ENCODE measurements around the gene DPYD.

The DPYD gene

DNA sequence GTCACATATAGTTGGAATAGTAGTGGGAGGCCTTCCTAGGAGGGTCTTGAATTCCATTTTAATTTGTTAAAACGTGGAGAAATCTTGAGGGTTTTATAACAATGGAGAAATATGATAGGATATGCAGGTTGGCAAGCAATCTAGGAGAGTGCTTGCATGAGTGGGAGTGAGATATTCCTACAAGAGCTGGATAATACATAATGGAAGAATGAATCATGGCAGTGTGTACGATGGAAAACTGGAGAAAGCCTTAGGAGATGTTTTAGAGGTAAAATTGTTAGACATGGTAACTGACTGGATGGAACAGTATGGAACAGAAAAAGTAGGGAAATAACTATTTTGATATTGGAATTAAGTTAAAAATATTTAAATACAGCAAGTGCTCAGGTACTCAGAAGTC is 846.9 kb downstream of the DPYD start:
- no peaks in the 10 kb centered on the region for H3K9me3 ChIP-seq (replicated peaks; ENCODE audit: insufficient read depth, low read length)
- H3F3A ChIP-seq (ENCODE audit: insufficient read depth, low read length) = no peaks in the 10 kb centered on the region
- no peaks in the 10 kb centered on the region for H3K79me2 ChIP-seq (ENCODE audit: low read length)
- no peak overlapping the region for H3K4me3 ChIP-seq (ENCODE audit: low read length)
- H3K9ac ChIP-seq (ENCODE audit: low read length) = no peak overlapping the region
- no peaks in the 10 kb centered on the region for H3K36me3 ChIP-seq (replicated peaks; ENCODE audit: insufficient read depth, low read length)
- no peak overlapping the region for H3K4me2 ChIP-seq (ENCODE audit: low read depth, low read length)
- no peaks in the 10 kb centered on the region for H3K4me1 ChIP-seq (ENCODE audit: low read length)
- no peak for DNase-seq
- no peak overlapping the region for H2AFZ ChIP-seq (ENCODE audit: low read length)
- no peak overlapping the region for H3K27ac ChIP-seq (ENCODE audit: low read length)
- H3K9me2 ChIP-seq (replicated peaks; ENCODE audit: insufficient read depth, low read length) = no peaks in the 10 kb centered on the region
- TF ChIP-seq, protein P1, sequence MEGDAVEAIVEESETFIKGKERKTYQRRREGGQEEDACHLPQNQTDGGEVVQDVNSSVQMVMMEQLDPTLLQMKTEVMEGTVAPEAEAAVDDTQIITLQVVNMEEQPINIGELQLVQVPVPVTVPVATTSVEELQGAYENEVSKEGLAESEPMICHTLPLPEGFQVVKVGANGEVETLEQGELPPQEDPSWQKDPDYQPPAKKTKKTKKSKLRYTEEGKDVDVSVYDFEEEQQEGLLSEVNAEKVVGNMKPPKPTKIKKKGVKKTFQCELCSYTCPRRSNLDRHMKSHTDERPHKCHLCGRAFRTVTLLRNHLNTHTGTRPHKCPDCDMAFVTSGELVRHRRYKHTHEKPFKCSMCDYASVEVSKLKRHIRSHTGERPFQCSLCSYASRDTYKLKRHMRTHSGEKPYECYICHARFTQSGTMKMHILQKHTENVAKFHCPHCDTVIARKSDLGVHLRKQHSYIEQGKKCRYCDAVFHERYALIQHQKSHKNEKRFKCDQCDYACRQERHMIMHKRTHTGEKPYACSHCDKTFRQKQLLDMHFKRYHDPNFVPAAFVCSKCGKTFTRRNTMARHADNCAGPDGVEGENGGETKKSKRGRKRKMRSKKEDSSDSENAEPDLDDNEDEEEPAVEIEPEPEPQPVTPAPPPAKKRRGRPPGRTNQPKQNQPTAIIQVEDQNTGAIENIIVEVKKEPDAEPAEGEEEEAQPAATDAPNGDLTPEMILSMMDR (IDR thresholded peaks at IDR 0.05; ENCODE audit: low read length) = no peak
- TF ChIP-seq EZH2phosphoT487 (IDR thresholded peaks at IDR 0.05; ENCODE audit: low read length) = no peak
- TF ChIP-seq EZH2 (optimal IDR thresholded peaks at IDR 0.05; ENCODE audit: low read depth, low read length) = no peak
- no peaks in the 10 kb centered on the region for H3K27me3 ChIP-seq (replicated peaks; ENCODE audit: insufficient read depth, low read length)
- no peaks in the 10 kb centered on the region for H4K20me1 ChIP-seq (ENCODE audit: insufficient read depth, low read length)

DNA sequence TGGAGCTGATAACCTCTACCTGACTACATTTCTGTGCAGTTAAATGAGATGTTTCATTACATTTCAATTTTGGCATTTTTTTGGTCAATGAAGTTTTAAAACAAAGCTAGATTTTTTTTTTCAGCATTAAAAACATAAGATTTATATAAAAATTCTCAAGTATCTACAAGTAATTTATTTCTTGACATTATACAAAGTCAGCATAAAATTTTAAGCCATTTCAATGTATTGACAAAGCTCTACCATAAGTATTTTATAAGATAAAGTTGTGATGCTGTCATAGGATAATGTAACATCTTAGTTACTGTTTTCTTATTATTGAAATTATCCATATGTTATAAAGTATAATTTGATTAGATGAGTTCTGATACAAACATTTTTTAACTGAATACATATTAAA is 847.7 kb downstream of the DPYD start:
- H3K4me1 ChIP-seq (ENCODE audit: low read length) = no peaks in the 10 kb centered on the region
- H4K20me1 ChIP-seq (ENCODE audit: insufficient read depth, low read length) = no peaks in the 10 kb centered on the region
- H3K4me3 ChIP-seq (ENCODE audit: low read length) = no peak overlapping the region
- no peaks in the 10 kb centered on the region for H3K79me2 ChIP-seq (ENCODE audit: low read length)
- H3K27me3 ChIP-seq (replicated peaks; ENCODE audit: insufficient read depth, low read length) = no peaks in the 10 kb centered on the region
- no peak for DNase-seq
- H3K9me2 ChIP-seq (replicated peaks; ENCODE audit: insufficient read depth, low read length) = no peaks in the 10 kb centered on the region
- no peak for TF ChIP-seq EZH2phosphoT487 (IDR thresholded peaks at IDR 0.05; ENCODE audit: low read length)
- TF ChIP-seq EZH2 (optimal IDR thresholded peaks at IDR 0.05; ENCODE audit: low read depth, low read length) = no peak
- TF ChIP-seq, protein P1 (IDR thresholded peaks at IDR 0.05; ENCODE audit: low read length) = no peak
- H3K36me3 ChIP-seq (replicated peaks; ENCODE audit: insufficient read depth, low read length) = no peaks in the 10 kb centered on the region
- H3F3A ChIP-seq (ENCODE audit: insufficient read depth, low read length) = no peaks in the 10 kb centered on the region
- H3K9me3 ChIP-seq (replicated peaks; ENCODE audit: insufficient read depth, low read length) = no peaks in the 10 kb centered on the region
- no peak overlapping the region for H3K4me2 ChIP-seq (ENCODE audit: low read depth, low read length)
- no peak overlapping the region for H3K9ac ChIP-seq (ENCODE audit: low read length)
- no peak overlapping the region for H3K27ac ChIP-seq (ENCODE audit: low read length)
- H2AFZ ChIP-seq (ENCODE audit: low read length) = no peak overlapping the region

DNA sequence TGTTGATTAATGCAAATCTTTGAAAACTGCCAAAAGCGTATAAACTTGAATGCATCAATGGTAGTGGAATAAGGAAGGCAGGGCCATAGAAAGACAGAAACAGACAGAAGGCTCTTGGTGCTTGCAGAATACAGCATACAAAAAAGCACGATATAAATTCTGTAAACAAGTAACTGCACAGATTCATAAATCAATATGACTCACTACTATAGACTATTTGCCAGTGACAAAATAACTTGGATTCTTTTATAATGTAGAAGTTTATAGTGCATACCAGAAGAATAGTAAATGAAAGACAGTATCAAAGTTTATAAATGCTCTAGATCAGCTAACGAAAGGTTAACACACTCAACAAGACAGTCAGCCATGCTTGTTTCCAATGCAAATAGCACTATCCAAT is 849.7 kb downstream of the DPYD start:
- H3K9ac ChIP-seq (ENCODE audit: low read length) = no peak overlapping the region
- H3K36me3 ChIP-seq (replicated peaks; ENCODE audit: insufficient read depth, low read length) = no peaks in the 10 kb centered on the region
- H3K9me3 ChIP-seq (replicated peaks; ENCODE audit: insufficient read depth, low read length) = no peaks in the 10 kb centered on the region
- no peaks in the 10 kb centered on the region for H3K27me3 ChIP-seq (replicated peaks; ENCODE audit: insufficient read depth, low read length)
- no peaks in the 10 kb centered on the region for H3F3A ChIP-seq (ENCODE audit: insufficient read depth, low read length)
- no peak for TF ChIP-seq EZH2 (optimal IDR thresholded peaks at IDR 0.05; ENCODE audit: low read depth, low read length)
- no peak for TF ChIP-seq EZH2phosphoT487 (IDR thresholded peaks at IDR 0.05; ENCODE audit: low read length)
- TF ChIP-seq, protein P1 (IDR thresholded peaks at IDR 0.05; ENCODE audit: low read length) = no peak
- no peak overlapping the region for H3K27ac ChIP-seq (ENCODE audit: low read length)
- no peak overlapping the region for H3K4me3 ChIP-seq (ENCODE audit: low read length)
- no peak for DNase-seq
- no peaks in the 10 kb centered on the region for H4K20me1 ChIP-seq (ENCODE audit: insufficient read depth, low read length)
- no peak overlapping the region for H3K4me2 ChIP-seq (ENCODE audit: low read depth, low read length)
- no peaks in the 10 kb centered on the region for H3K9me2 ChIP-seq (replicated peaks; ENCODE audit: insufficient read depth, low read length)
- H3K79me2 ChIP-seq (ENCODE audit: low read length) = no peaks in the 10 kb centered on the region
- H3K4me1 ChIP-seq (ENCODE audit: low read length) = no peaks in the 10 kb centered on the region
- H2AFZ ChIP-seq (ENCODE audit: low read length) = no peak overlapping the region
